ENCODE results near the gene ATP6V1C2. TPM values are rescaled to one million over a fixed set of nuclear protein-coding genes. Genes with fewer than 3 reads are reported as not detected.

The ATP6V1C2 gene
- polyA plus RNA-seq, 3 donors, result 0.03 TPM; not detected in 2

GRCh38 chr2:10716581-10716980 lies 4.8 kb upstream of the ATP6V1C2 start:
- no peak for DNase-seq
- 83% methylated on average over 1 of the region's 2 CpGs for WGBS (ENCODE audit: insufficient coverage)
- Histone ChIP-seq H3K9ac (ENCODE audit: insufficient read depth, low read length, poor library complexity, severe bottlenecking) (no peak overlapping the region), H3K79me2 (ENCODE audit: insufficient read depth, low read length) (no peaks in the 10 kb centered on the region), H3K36me3 (replicated peaks in 1 of 2; ENCODE audit: control insufficient read depth in 1 of 2, insufficient read depth in 2 of 2, low read length in 2 of 2) (no peaks in the 10 kb centered on the region), H3K27ac (ENCODE audit: low read depth in 1 of 2, low read length in 2 of 2) (no peak overlapping the region), H3K4me3 (replicated peaks in 1 of 3; ENCODE audit: low read depth in 2 of 3, low read length in 3 of 3) (no peak overlapping the region), H3K4me1 (ENCODE audit: control insufficient read depth in 1 of 2, insufficient read depth in 2 of 2, low read length in 2 of 2) (peaks cover 0 to 6% of the 10 kb centered on the region in 2 donors), H2AFZ (ENCODE audit: insufficient read depth, low read depth, low read length, poor library complexity, severe bottlenecking) (no peak overlapping the region), H3K4me2 (replicated peaks; ENCODE audit: extremely low read depth, low read length, poor library complexity, severe bottlenecking) (no peak overlapping the region), H4K20me1 (ENCODE audit: insufficient read depth, low read length) (no peaks in the 10 kb centered on the region), H3K9me3 (replicated peaks in 1 of 2; ENCODE audit: control insufficient read depth in 1 of 2, insufficient read depth in 1 of 2, low read length in 2 of 2) (no peaks in the 10 kb centered on the region), H3K27me3 (ENCODE audit: control insufficient read depth in 2 of 2, insufficient read depth in 2 of 2, low read length in 2 of 2) (peaks cover 20 to 26% of the 10 kb centered on the region in 2 donors)
- Mint-ChIP-seq H3K27ac (no peak overlapping the region), H3K36me3 (no peaks in the 10 kb centered on the region), H3K27me3 (ENCODE audit: low read depth in 3 of 3) (peaks cover 37 to 54% (median 41%) of the 10 kb centered on the region in 3 donors), H3K4me3 (no peak overlapping the region), H3K9me3 (peaks cover 0 to 9% (median 0%) of the 10 kb centered on the region in 7 donors), H3K4me1 (peaks cover 13% of the 10 kb centered on the region)
- TF ChIP-seq CTCF (IDR thresholded peaks at IDR 0.05), result no peak
- intact Hi-C loops (cut with micrococcal nuclease), result no loop called here

GRCh38 chr2:10717628-10718027 lies 3.8 kb upstream of the ATP6V1C2 start:
- no peak overlapping the region for H2AFZ ChIP-seq (ENCODE audit: insufficient read depth, low read depth, low read length, poor library complexity, severe bottlenecking)
- H3K27me3 ChIP-seq (ENCODE audit: control insufficient read depth in 2 of 2, insufficient read depth in 2 of 2, low read length in 2 of 2), result peaks cover 30 to 34% of the 10 kb centered on the region in 2 donors
- H3K36me3 Mint-ChIP-seq, result no peaks in the 10 kb centered on the region
- H3K27ac Mint-ChIP-seq, result no peak overlapping the region
- no peaks in the 10 kb centered on the region for H3K36me3 ChIP-seq (replicated peaks in 1 of 2; ENCODE audit: control insufficient read depth in 1 of 2, insufficient read depth in 2 of 2, low read length in 2 of 2)
- H3K9ac ChIP-seq (ENCODE audit: insufficient read depth, low read length, poor library complexity, severe bottlenecking), result no peak overlapping the region
- H3K4me1 Mint-ChIP-seq, result peaks cover 15% of the 10 kb centered on the region
- peaks cover 0 to 5% of the 10 kb centered on the region in 2 donors for H3K9me3 ChIP-seq (replicated peaks in 1 of 2; ENCODE audit: control insufficient read depth in 1 of 2, insufficient read depth in 1 of 2, low read length in 2 of 2)
- no peak overlapping the region for H3K4me3 ChIP-seq (replicated peaks in 1 of 3; ENCODE audit: low read depth in 2 of 3, low read length in 3 of 3)
- peaks cover 0 to 9% (median 5%) of the 10 kb centered on the region in 7 donors for H3K9me3 Mint-ChIP-seq
- intact Hi-C loops (cut with micrococcal nuclease), result no loop called here
- peaks cover 5 to 10% of the 10 kb centered on the region in 2 donors for H3K4me1 ChIP-seq (ENCODE audit: control insufficient read depth in 1 of 2, insufficient read depth in 2 of 2, low read length in 2 of 2)
- TF ChIP-seq CTCF (IDR thresholded peaks at IDR 0.05), result no peak
- DNase-seq, result no peak
- no peak overlapping the region for H3K27ac ChIP-seq (ENCODE audit: low read depth in 1 of 2, low read length in 2 of 2)
- H3K4me3 Mint-ChIP-seq, result peak overlapping the region in 1 of 2 donors; percentile 32
- no peaks in the 10 kb centered on the region for H3K79me2 ChIP-seq (ENCODE audit: insufficient read depth, low read length)
- no peaks in the 10 kb centered on the region for H4K20me1 ChIP-seq (ENCODE audit: insufficient read depth, low read length)
- peaks cover 42 to 59% (median 46%) of the 10 kb centered on the region in 3 donors for H3K27me3 Mint-ChIP-seq (ENCODE audit: low read depth in 3 of 3)
- H3K4me2 ChIP-seq (replicated peaks; ENCODE audit: extremely low read depth, low read length, poor library complexity, severe bottlenecking), result no peak overlapping the region
- 92% methylated on average over 2 of the region's 4 CpGs for WGBS (ENCODE audit: insufficient coverage)

Measured in CD14-positive monocyte (primary cell).